NCI-H2227 treated with DMSO at 0.1 percent for 48 hours (cell line): Measurements from ENCODE around the gene SLC2A1.

Experiments used
- DNase-seq: peaks from one replicate; lab custom pipeline; 2025; lab: John Stamatoyannopoulos, UW

The SLC2A1 gene

DNA sequence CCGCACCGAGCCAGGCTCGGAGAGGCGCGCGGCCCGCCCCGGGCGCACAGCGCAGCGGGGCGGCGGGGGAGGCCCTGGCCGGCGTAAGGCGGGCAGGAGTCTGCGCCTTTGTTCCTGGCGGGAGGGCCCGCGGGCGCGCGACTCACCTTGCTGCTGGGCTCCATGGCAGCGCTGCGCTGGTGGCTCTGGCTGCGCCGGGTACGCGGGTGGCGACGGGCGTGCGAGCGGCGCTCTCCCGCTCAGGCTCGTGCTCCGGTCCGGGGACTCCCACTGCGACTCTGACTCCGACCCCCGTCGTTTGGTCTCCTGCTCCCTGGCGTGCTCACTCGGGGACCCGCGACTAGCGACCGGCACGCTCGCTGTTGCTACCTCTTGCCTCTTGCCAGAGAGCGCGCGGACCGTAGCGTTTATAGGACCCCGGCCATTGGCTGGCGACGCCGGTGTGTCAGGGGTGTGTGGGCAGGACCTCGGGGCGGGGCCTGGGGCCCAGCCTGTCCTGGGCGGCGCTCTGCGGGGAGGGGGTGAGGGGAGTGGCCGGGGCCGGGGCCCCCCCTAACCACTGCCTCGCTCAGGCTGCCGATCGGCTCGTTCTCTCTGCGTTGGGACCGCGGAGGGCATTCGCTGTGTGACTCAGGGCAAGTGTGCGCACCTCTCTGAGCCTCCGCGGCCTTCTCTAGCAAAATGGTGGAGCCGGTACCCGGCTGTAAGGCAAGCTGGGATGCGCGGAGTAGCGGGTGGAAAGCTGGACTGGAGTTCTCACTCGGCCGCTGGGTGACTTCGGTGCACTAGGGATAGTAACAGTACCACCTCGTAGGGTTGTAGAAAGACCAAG lies at the start of gene SLC2A1:
TSS of gene SLC2A1 (minus strand) at position 381 of the 832 bp plus-strand sequence. CDS start at position 164, 217 bp downstream.
- peak; percentile 86 for DNase-seq

- no peak for DNase-seq
Measured at GRCh38 chr1:43007377-43008114, 48.9 kb upstream of the SLC2A1 start.

- no peak for DNase-seq
Measured at GRCh38 chr1:43005460-43006361, 47.0 kb upstream of the SLC2A1 start.

DNA sequence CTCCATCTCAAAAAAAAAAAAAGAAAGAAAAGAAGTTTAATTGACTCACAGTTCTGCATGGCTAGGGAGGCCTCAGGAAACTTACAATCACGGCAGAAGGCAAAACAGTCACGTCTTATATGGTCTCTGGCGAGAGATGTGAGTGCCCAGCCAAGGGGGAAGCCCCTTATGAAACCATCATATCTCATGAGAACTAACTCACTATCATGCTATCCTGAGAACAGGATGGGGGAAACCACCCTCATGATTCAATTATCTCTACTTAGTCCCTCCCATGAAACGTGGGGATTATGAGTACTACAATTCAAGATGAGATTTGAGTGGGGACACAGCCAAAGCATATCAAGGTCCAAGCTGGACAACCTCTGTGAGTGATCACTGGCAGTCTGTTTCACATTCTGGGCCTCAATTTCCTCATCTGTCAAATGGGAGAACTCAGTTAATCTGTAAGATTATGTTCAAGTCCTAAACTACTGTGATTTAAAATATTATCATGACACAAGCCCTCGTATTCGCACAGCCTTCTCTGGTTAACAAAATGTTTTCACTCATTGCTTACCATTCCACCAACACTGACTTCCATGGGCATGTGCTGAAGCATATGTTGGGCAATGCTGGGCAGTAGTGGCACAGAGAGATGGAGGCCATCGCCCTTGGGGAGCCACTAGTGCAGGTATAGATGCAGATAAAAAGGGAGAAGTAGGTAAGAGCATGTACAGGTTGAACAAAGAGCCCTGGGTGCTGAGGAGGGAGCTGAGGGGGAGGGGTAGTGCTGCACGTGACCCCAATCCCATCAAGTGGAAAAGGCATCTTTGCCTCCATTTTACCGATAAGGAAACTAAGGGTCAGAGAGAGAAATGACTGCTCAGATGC lies 46.2 kb upstream of the SLC2A1 start:
- DNase-seq: no peak

DNA sequence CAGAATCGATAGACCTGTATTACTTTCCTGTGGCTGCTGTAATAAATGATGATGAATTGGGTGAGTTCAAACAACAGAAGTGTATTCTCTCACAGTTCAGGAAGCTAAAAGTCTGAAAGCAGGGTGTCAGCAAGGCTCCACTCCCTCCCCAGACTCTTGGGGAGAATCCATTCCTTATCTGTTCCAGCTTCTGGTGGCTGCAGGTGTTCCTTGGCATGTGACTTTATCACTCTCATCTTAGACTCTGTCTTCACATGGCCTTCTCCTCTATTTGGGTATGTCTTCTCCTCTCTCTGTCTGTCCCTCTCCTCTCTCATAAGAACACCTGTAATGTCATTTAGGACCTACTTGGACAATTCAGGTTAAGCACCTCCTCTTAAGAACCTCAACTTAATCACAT lies 44.1 kb upstream of the SLC2A1 start:
- no peak for DNase-seq

GRCh38 chr1:43002116-43002515 lies 43.4 kb upstream of the SLC2A1 start:
- DNase-seq: no peak

GRCh38 chr1:43001434-43001833 lies 42.8 kb upstream of the SLC2A1 start:
- no peak for DNase-seq

DNA sequence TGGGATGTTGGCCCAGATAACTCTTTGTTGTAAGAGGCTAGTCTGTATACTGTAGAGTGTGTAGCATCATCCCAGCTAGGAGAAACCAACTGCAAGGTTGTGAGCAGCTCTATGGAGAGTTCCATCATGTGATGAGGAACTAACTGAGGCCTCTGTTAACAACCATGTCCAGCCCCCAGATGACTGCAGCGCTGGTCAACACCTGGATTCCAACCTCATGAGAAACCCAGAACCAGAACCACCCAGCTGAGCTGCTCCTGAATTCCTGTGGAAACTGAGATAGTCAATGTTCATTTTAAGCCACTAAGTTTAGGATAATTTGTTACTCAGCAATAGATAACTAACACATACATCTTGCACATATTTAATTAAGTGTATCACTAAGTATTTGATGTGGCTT lies 41.6 kb upstream of the SLC2A1 start:
- no peak for DNase-seq

- no peak for DNase-seq
Measured at GRCh38 chr1:42999308-42999707, 40.6 kb upstream of the SLC2A1 start.

DNA sequence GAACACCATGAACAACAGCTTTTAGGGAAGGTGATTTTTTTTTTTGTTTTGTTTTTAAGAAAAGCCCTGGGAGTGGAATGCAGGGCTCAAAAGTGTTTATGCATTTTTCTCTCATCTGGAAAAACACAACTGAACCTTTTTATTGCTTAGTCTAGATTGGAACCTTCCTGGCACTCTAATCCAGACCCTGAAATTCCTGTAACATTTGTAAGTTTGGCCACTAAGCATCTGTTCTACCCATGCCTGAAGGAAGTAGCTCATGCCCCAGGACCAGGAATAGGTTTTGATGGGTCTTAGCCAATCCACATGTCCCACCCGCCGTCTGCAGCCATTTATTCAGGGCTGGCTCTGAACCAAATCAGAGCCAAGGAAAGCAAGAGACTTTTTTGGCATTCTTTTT lies 39.7 kb upstream of the SLC2A1 start:
- DNase-seq: no peak

DNA sequence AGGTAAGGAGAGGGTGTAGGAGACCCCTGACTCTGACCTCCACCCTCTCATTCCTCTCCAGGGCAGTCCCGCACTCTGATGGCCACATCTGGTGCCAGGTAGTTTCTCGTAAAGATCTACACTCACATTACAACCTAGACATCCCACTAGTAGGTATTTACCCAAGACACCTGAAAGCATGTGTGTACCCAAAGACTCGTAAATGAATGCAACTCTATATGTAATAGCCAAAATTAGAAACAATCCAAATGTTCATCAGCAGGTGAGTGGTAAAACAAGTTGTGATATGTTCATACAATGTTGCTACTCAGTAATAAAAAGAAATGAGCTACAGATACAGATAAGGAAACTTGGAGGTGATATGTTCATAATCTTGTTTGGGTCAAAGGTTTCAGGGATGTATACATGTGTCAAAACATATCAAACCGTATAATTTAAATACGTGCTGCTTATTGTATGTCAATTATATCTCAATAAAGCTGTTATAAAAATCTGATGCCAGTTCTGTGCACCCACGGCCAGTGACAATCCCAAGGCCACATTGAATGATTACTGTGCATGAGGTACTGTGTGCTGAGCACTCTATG lies 37.8 kb upstream of the SLC2A1 start:
- no peak for DNase-seq

DNA sequence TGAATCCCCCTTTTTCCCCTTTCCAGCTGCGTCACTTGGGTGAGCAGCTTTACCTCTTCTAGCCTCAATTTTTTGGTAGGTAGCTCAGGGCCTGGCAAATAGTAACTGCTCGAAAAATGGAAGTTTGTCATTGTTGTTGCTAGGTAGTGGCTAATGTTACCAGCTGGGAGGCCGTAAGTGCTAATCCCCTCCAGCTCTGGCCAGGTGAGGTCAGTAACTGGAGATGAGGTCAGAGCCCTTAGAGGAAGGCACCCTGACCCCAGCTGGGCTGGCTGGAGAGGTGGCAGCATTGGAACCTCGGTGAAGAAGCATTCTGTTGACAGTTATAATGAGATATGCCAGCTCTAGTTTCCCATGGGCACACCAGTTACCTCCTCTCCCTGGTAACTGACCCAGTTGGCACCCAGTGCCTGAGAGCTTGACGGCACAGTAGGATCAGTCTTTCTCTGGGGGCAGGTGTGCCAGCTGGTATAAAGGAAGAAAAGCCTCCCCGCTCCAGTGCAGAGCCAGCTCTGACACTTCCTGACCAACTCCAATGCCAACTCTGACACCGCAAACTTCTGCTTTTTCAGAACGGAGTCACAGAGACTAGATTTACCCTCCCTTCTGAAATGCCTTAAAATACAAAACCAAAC lies 35.0 kb upstream of the SLC2A1 start:
- no peak for DNase-seq

GRCh38 chr1:42992054-42992571 lies 33.4 kb upstream of the SLC2A1 start:
- no peak for DNase-seq

GRCh38 chr1:42990757-42991346 lies 32.2 kb upstream of the SLC2A1 start:
- DNase-seq: no peak

DNA sequence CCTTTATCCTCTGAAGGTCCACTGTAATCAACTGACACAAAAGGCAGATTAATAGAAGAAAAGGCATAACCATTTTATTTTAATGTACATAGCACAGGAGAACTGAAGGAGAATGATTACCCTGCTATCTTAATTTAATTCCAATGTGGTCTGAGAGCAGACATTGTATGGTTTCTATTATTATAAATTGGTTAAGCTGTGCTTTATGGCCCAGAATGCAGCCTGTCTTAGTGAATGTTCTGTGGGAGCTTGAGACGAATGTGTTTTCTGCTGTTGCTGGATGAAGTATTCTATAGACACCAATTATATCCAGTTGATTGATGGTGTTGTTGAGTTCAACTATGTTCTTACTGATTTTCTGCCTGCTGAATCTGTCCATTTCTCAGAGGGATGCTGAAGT lies 25.0 kb upstream of the SLC2A1 start:
- peak; percentile 38 for DNase-seq

- no peak for DNase-seq
Measured at GRCh38 chr1:42983253-42983652, 24.6 kb upstream of the SLC2A1 start.

GRCh38 chr1:42982641-42983040 lies 24.0 kb upstream of the SLC2A1 start:
- no peak for DNase-seq

DNA sequence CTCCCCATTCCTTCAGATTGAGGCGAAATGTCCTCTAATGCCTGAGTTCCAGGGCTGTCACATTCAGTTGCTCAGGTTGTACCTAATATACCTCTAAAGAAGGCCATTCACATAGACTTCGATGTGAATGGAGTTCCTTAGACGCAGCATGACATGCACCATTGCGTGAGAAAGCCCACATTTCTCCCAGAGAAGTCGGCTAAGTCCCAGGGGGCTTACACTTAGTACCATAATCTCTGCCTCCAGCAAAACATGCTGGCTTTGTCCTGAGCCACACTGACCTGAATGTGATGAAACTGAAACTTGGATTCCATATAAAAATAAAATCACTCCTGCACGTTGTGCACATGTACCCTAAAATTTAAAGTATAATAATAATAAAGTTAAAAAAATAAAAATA lies 23.2 kb upstream of the SLC2A1 start:
- DNase-seq: no peak

GRCh38 chr1:42981255-42981805 lies 22.7 kb upstream of the SLC2A1 start:
- DNase-seq: no peak
